Caco-2 (cell line): ENCODE results near the gene ENTR1. TPM values are rescaled to one million over a fixed set of nuclear protein-coding genes. Genes with fewer than 3 reads are reported as not detected.

Source experiments
- BruUV-seq: library from RNA; stranded (reverse); fragments of 400-500 nt; replicated peaks from 2 replicates; lab custom pipeline; 2021; lab: Mats Ljungman, UMichigan
- CTCF ChIA-PET: fragments of 300-600 bp; sonication (Branson Sonifier 250); formaldehyde crosslinking; loops from one replicate; lab custom pipeline; 2022; ENCODE audit warnings: antibody characterized with exemption; lab: Charles Lee
- POLR2A ChIA-PET: fragments of 300-600 bp; sonication (Branson Sonifier 250); formaldehyde crosslinking; loops from one replicate; lab custom pipeline; 2022; ENCODE audit warnings: antibody characterized with exemption; lab: Charles Lee
- DNase-seq, 2 experiments: peaks; one replicate each; pipeline versions ENCODE4 v3.0.0 to v3.0.0-alpha.2; 2020 to 2022
- H3K27me3 ChIP-seq: replicated peaks from 2 replicates; pipeline ENCODE4 v1.6.0; 2011; ENCODE audit warnings: low read length; ENCODE audit not compliant: control insufficient read depth, insufficient read depth
- H3K36me3 ChIP-seq: 2 replicates; pipeline ENCODE4 v1.5.1; 2011; ENCODE audit warnings: low read length; ENCODE audit not compliant: control insufficient read depth, insufficient read depth
- H3K4me1 ChIP-seq: fragments of 250-450 bp; sonication (Bioruptor Pico); 2 replicates; pipeline ENCODE4 v1.5.1; 2020; ENCODE audit warnings: mild to moderate bottlenecking
- H3K4me3 ChIP-seq: 2 replicates; pipeline ENCODE4 v1.5.1; 2011; ENCODE audit warnings: low read depth, mild to moderate bottlenecking, control low read depth, low read length
- H3K9me3 ChIP-seq: fragments of 250-450 bp; sonication (Bioruptor Pico); 2 replicates; pipeline ENCODE4 v1.5.1; 2020; ENCODE audit warnings: mild to moderate bottlenecking, moderate library complexity
- H3K27ac Mint-ChIP-seq: one replicate; pipeline ENCODE4 v1.8.0; 2022; ENCODE audit warnings: mixed read lengths; ENCODE audit not compliant: unreplicated experiment
- H3K27me3 Mint-ChIP-seq: one replicate; pipeline ENCODE4 v1.8.0; 2022; ENCODE audit warnings: mixed read lengths; ENCODE audit not compliant: insufficient read depth, unreplicated experiment
- H3K36me3 Mint-ChIP-seq: one replicate; pipeline ENCODE4 v1.8.0; 2022; ENCODE audit warnings: mild to moderate bottlenecking, mixed read lengths; ENCODE audit not compliant: insufficient read depth, unreplicated experiment
- H3K4me1 Mint-ChIP-seq: one replicate; pipeline ENCODE4 v1.8.0; 2022; ENCODE audit warnings: low read depth, mixed read lengths; ENCODE audit not compliant: unreplicated experiment
- H3K4me3 Mint-ChIP-seq: one replicate; pipeline ENCODE4 v1.8.0; 2022; ENCODE audit warnings: mild to moderate bottlenecking, moderate library complexity, mixed read lengths; ENCODE audit not compliant: unreplicated experiment
- H3K9me3 Mint-ChIP-seq: one replicate; pipeline ENCODE4 v1.8.0; 2022; ENCODE audit warnings: mixed read lengths; ENCODE audit not compliant: unreplicated experiment
- CTCF ChIP-seq, 2 experiments: fragments of 200-600 bp in 1 of 2; IDR thresholded peaks; 1 replicate in 1 of 2; 2 replicates in 1 of 2; pipeline versions ENCODE4 v1.5.1 to v1.8.0; 2011 to 2022; ENCODE audit warnings: antibody characterized with exemption in 1 of 2, control low read depth in 1 of 2, inconsistent platforms in 1 of 2, low read depth in 1 of 2, low read length in 1 of 2, mild to moderate bottlenecking in 1 of 2, moderate library complexity in 1 of 2; ENCODE audit not compliant: insufficient read depth in 1 of 2, severe bottlenecking in 1 of 2, unreplicated experiment in 1 of 2
- intact Hi-C: fragments of 100-400 bp; cut with micrococcal nuclease; formaldehyde crosslinking; loops from one replicate; pipeline ENCODE4 v1.10.0; 2022; ENCODE audit not compliant: unreplicated experiment
- total RNA-seq: library from RNA; stranded (reverse); gene quantifications from 2 replicates; pipeline ENCODE4 v1.2.3, GENCODE V29; 2022

ENTR1 gene
- total RNA-seq, 1 experiment from 2014 or later: 85.2 TPM

GRCh38 chr9:136392538-136393449 is 17.6 kb downstream of the ENTR1 start:
- TF ChIP-seq CTCF (IDR thresholded peaks at IDR 0.05; ENCODE audit: insufficient read depth in 1 of 2, low read depth in 1 of 2, low read length in 1 of 2, severe bottlenecking in 1 of 2, unreplicated experiment in 1 of 2): no peak
- Mint-ChIP-seq H3K4me3 (no peak overlapping the region), H3K27ac (no peak overlapping the region), H3K9me3 (no peaks in the 10 kb centered on the region), H3K4me1 (no peaks in the 10 kb centered on the region), H3K36me3 (peaks cover 76% of the 10 kb centered on the region), H3K27me3 (no peaks in the 10 kb centered on the region)
- Histone ChIP-seq H3K36me3 (peaks cover 1% of the 10 kb centered on the region), H3K4me1 (no peaks in the 10 kb centered on the region), H3K9me3 (no peaks in the 10 kb centered on the region), H3K4me3 (no peak overlapping the region), H3K27me3 (no peaks in the 10 kb centered on the region)
- DNase-seq: no peak
- intact Hi-C loops: no loop called here
- ChIA-PET CTCF (interaction anchor here (0.5 to 1.6 kb wide), 2 partner anchors 30 to 237 kb away, joined by 3 read pairs; no protein-coding TSS in a partner anchor), POLR2A (interaction anchor here (0.5 kb wide), 1 partner anchor 36 kb away, joined by 3 read pairs; no protein-coding TSS in a partner anchor)
- no TSS peak for BruUV-seq

- peaks cover 1% of the 10 kb centered on the region for H3K36me3 ChIP-seq
- no peak for TF ChIP-seq CTCF (IDR thresholded peaks at IDR 0.05; ENCODE audit: insufficient read depth in 1 of 2, low read depth in 1 of 2, low read length in 1 of 2, severe bottlenecking in 1 of 2, unreplicated experiment in 1 of 2)
- H3K4me3 ChIP-seq: no peak overlapping the region
- H3K4me1 Mint-ChIP-seq: no peaks in the 10 kb centered on the region
- no peaks in the 10 kb centered on the region for H3K27me3 ChIP-seq
- H3K4me3 Mint-ChIP-seq: no peak overlapping the region
- no peak overlapping the region for H3K27ac Mint-ChIP-seq
- DNase-seq: no peak
- H3K36me3 Mint-ChIP-seq: peaks cover 82% of the 10 kb centered on the region
- H3K9me3 Mint-ChIP-seq: no peaks in the 10 kb centered on the region
- H3K27me3 Mint-ChIP-seq: no peaks in the 10 kb centered on the region
- CTCF ChIA-PET: interaction anchor here (1.6 kb wide), 1 partner anchor 29 kb away, joined by 3 read pairs; no protein-coding TSS in a partner anchor
- no TSS peak for BruUV-seq
- intact Hi-C loops: no loop called here
- no peaks in the 10 kb centered on the region for H3K4me1 ChIP-seq
- POLR2A ChIA-PET: no interaction called here
- no peaks in the 10 kb centered on the region for H3K9me3 ChIP-seq
Observed at GRCh38 chr9:136391737-136392537, 18.5 kb downstream of the ENTR1 start.

GRCh38 chr9:136389396-136389795 is 21.0 kb downstream of the ENTR1 start:
- H3K4me3 Mint-ChIP-seq: no peak overlapping the region
- ChIA-PET POLR2A (no interaction called here), CTCF (interaction anchor here (0.9 kb wide), 1 partner anchor 43 kb away, joined by 3 read pairs; no protein-coding TSS in a partner anchor)
- intact Hi-C loops: no loop called here
- H3K9me3 ChIP-seq: no peaks in the 10 kb centered on the region
- peaks cover 91% of the 10 kb centered on the region for H3K36me3 Mint-ChIP-seq
- no peak for TF ChIP-seq CTCF (IDR thresholded peaks at IDR 0.05; ENCODE audit: insufficient read depth in 1 of 2, low read depth in 1 of 2, low read length in 1 of 2, severe bottlenecking in 1 of 2, unreplicated experiment in 1 of 2)
- H3K4me1 Mint-ChIP-seq: no peaks in the 10 kb centered on the region
- BruUV-seq: no TSS peak
- H3K27me3 Mint-ChIP-seq: no peaks in the 10 kb centered on the region
- H3K9me3 Mint-ChIP-seq: no peaks in the 10 kb centered on the region
- H3K4me1 ChIP-seq: no peaks in the 10 kb centered on the region
- H3K36me3 ChIP-seq: peaks cover 1% of the 10 kb centered on the region
- no peaks in the 10 kb centered on the region for H3K27me3 ChIP-seq
- H3K4me3 ChIP-seq: no peak overlapping the region
- DNase-seq: no peak
- H3K27ac Mint-ChIP-seq: no peak overlapping the region
